Gastrocnemius medialis (tissue), 4 donors: ENCODE results near the gene SLC39A11.

Source experiments
- POLR2A ChIP-seq, 2 donors: fragments of 450-650 bp; IDR thresholded peaks; one replicate each; pipeline ENCODE4 v1.6.1; 2017; ENCODE audit warnings: antibody characterized with exemption in 2 of 2, mild to moderate bottlenecking in 2 of 2, moderate library complexity in 2 of 2
- TF ChIP-seq, protein P1 (sequence below), 5 experiments: fragments of 450-650 bp in 3 of 5; fragments of 200-600 bp in 2 of 5; sonication (generic) in 2 of 5; IDR thresholded peaks in 4 of 5; conservative IDR thresholded peaks in 1 of 5; 1 replicate in 4 of 5; 2 replicates in 1 of 5; pipeline ENCODE4 v1.5.1; 2016 to 2019; ENCODE audit warnings: antibody characterized with exemption in 5 of 5, mild to moderate bottlenecking in 3 of 5, moderate library complexity in 3 of 5

DNA sequence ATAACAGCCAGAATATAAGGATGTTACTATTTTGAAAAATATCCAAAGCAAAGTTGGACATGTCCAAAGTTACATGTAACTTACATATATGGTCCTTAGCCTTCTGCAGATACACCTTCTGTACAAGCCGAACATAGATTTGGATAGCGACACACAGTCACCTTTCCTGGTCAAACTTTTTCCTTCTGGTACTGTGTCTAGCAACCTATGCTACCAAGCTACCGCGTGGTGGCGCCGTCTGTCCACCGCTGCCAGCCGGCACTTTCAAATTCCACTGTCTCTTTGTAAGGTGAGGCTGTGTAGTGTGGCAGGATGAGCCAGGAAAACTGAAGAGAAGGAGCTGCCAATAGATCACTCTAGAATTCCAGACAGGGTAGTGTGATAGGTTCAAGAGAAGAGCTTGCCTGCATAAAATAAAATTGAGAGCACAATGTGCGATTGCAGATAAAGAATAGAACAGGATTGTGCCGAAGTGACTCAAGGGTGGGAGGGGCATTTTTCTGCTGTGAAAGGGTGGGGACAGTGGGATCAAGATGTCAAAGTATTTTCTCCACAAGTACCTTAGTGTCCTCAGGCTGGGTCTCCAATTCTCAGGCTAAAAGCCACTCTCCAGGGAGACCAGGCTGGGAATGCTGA lies 366.9 kb downstream of the SLC39A11 start:
- TF ChIP-seq, protein P1, sequence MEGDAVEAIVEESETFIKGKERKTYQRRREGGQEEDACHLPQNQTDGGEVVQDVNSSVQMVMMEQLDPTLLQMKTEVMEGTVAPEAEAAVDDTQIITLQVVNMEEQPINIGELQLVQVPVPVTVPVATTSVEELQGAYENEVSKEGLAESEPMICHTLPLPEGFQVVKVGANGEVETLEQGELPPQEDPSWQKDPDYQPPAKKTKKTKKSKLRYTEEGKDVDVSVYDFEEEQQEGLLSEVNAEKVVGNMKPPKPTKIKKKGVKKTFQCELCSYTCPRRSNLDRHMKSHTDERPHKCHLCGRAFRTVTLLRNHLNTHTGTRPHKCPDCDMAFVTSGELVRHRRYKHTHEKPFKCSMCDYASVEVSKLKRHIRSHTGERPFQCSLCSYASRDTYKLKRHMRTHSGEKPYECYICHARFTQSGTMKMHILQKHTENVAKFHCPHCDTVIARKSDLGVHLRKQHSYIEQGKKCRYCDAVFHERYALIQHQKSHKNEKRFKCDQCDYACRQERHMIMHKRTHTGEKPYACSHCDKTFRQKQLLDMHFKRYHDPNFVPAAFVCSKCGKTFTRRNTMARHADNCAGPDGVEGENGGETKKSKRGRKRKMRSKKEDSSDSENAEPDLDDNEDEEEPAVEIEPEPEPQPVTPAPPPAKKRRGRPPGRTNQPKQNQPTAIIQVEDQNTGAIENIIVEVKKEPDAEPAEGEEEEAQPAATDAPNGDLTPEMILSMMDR (IDR thresholded peaks at IDR 0.05 in 4 of 5, conservative IDR thresholded peaks at IDR 0.05 in 1 of 5): peak; percentile 33 to 71 (median 55)
- no peak for TF ChIP-seq POLR2A (IDR thresholded peaks at IDR 0.05)
